HCT116 (cell line): ENCODE measurements around the gene RGSL1. TPM values are rescaled to one million over a fixed set of nuclear protein-coding genes. Genes with fewer than 3 reads are reported as not detected.

Source experiments
- ATAC-seq: fragments of 200-7000 bp; cut with Tn5 transposase; 2 replicates; pipeline ENCODE4 v1.9.1; 2020; ENCODE audit warnings: mild to moderate bottlenecking, moderate library complexity
- BruUV-seq: library from RNA; stranded (reverse); fragments of 400-500 nt; replicated peaks from 2 replicates; lab custom pipeline; 2021; lab: Mats Ljungman, UMichigan
- CTCF ChIA-PET: fragments of 300-600 bp; sonication (Branson Sonifier 250); formaldehyde crosslinking; loops from one replicate; lab custom pipeline; 2021; ENCODE audit warnings: antibody characterized with exemption; lab: Charles Lee
- POLR2A ChIA-PET: fragments of 300-600, 350-600 bp; sonication (Branson Sonifier 250); formaldehyde crosslinking; loops from one replicate; lab custom pipeline; 2021; ENCODE audit warnings: antibody characterized with exemption; lab: Charles Lee
- RAD21 ChIA-PET, 2 experiments: fragments of 300-600 bp; sonication (Branson Sonifier 250); formaldehyde crosslinking; loops; one replicate each; lab custom pipeline; 2023; ENCODE audit warnings: low total read pairs in 2 of 2; ENCODE audit not compliant: uncharacterized antibody in 2 of 2, unreplicated experiment in 2 of 2, low non-redundant PET in 1 of 2; lab: Charles Lee
- DNase-seq: peaks from one replicate; pipeline ENCODE4 v3.0.0-alpha.2; 2010; ENCODE audit warnings: low read depth, low spot score
- H2AFZ ChIP-seq: fragments of 200-600 bp; shearing (Covaris generic), sonication (generic); 2 replicates; pipeline ENCODE4 v1.6.1; 2017; ENCODE audit warnings: low read depth, mixed run types, mixed read lengths, antibody characterized with exemption, low read length; ENCODE audit not compliant: poor library complexity, severe bottlenecking
- H3K27ac ChIP-seq: 2 replicates; pipeline ENCODE4 v1.5.1; 2012; ENCODE audit warnings: low read depth, low read length
- H3K27me3 ChIP-seq: fragments of 200-600 bp; sonication (generic); 2 replicates; pipeline ENCODE4 v1.6.1; 2016; ENCODE audit warnings: mixed run types, low read length, mixed read lengths; ENCODE audit not compliant: insufficient read depth
- H3K36me3 ChIP-seq, 2 experiments: fragments of 200-500 bp in 1 of 2; fragments of 200-600 bp in 1 of 2; sonication (Bioruptor generic) in 1 of 2; sonication (generic) in 1 of 2; 2 replicates each; pipeline versions ENCODE4 v1.5.1 to v1.6.1; 2014 to 2016; ENCODE audit warnings: low read length in 2 of 2, inconsistent platforms in 1 of 2, mixed read lengths in 1 of 2, mixed run types in 1 of 2; ENCODE audit not compliant: insufficient read depth in 2 of 2, control insufficient read depth in 1 of 2
- H3K4me1 ChIP-seq, 2 experiments: fragments of 200-600 bp in 1 of 2; sonication (generic) in 1 of 2; 2 replicates each; pipeline versions ENCODE4 v1.5.1 to v1.6.1; 2012 to 2017; ENCODE audit warnings: low read length in 2 of 2, inconsistent platforms in 1 of 2, mild to moderate bottlenecking in 1 of 2, mixed read lengths in 1 of 2, mixed run types in 1 of 2, moderate library complexity in 1 of 2; ENCODE audit not compliant: insufficient read depth in 2 of 2, control insufficient read depth in 1 of 2
- H3K4me2 ChIP-seq: fragments of 200-600 bp; sonication (generic); 2 replicates; pipeline ENCODE4 v1.6.1; 2017; ENCODE audit warnings: mixed run types, low read length, mixed read lengths
- H3K4me3 ChIP-seq, 2 experiments: fragments of 200-600 bp in 1 of 2; sonication (generic) in 1 of 2; replicated peaks in 1 of 2; 2 replicates each; pipeline ENCODE4 v1.5.1; 2011 to 2016; ENCODE audit warnings: low read length in 2 of 2, control low read depth in 1 of 2, low read depth in 1 of 2, mild to moderate bottlenecking in 1 of 2, mixed read lengths in 1 of 2, mixed run types in 1 of 2
- H3K79me2 ChIP-seq: fragments of 200-600 bp; sonication (generic); 2 replicates; pipeline ENCODE4 v1.6.1; 2017; ENCODE audit warnings: mild to moderate bottlenecking, mixed run types, low read length, moderate library complexity, mixed read lengths; ENCODE audit not compliant: insufficient read depth
- H3K9ac ChIP-seq: fragments of 200-600 bp; sonication (generic); 2 replicates; pipeline ENCODE4 v1.6.1; 2016; ENCODE audit warnings: low read length, mixed read lengths
- H3K9me2 ChIP-seq: fragments of 200-600 bp; sonication (generic), shearing (Covaris generic); 2 replicates; pipeline ENCODE4 v1.6.1; 2017; ENCODE audit warnings: mixed run types, mild to moderate bottlenecking, moderate library complexity; ENCODE audit not compliant: insufficient read depth
- H3K9me3 ChIP-seq, 2 experiments: fragments of 200-500 bp in 1 of 2; fragments of 200-600 bp in 1 of 2; sonication (Bioruptor generic) in 1 of 2; sonication (generic) in 1 of 2; 2 replicates each; pipeline ENCODE4 v1.6.1; 2014 to 2017; ENCODE audit warnings: low read length in 2 of 2, mixed read lengths in 2 of 2, inconsistent platforms in 1 of 2, low read depth in 1 of 2, mild to moderate bottlenecking in 1 of 2, mixed run types in 1 of 2, moderate library complexity in 1 of 2; ENCODE audit not compliant: control insufficient read depth in 1 of 2, insufficient read depth in 1 of 2
- H4K20me1 ChIP-seq: fragments of 200-600 bp; sonication (generic), shearing (Covaris generic); 2 replicates; pipeline ENCODE4 v1.6.1; 2017; ENCODE audit warnings: mixed run types, mild to moderate bottlenecking, moderate library complexity; ENCODE audit not compliant: insufficient read depth
- CBX3 ChIP-seq: IDR thresholded peaks from 2 replicates; pipeline ENCODE4 v1.6.1; 2012; ENCODE audit warnings: low read depth
- CEBPB ChIP-seq: IDR thresholded peaks from 2 replicates; pipeline ENCODE4 v1.6.1; 2012; ENCODE audit warnings: low read depth
- EGR1 ChIP-seq: IDR thresholded peaks from 2 replicates; pipeline ENCODE4 v1.6.1; 2012; ENCODE audit warnings: low read depth
- MAX ChIP-seq: IDR thresholded peaks from 2 replicates; pipeline ENCODE4 v1.6.1; 2012
- YY1 ChIP-seq: IDR thresholded peaks from 2 replicates; pipeline ENCODE4 v1.6.1; 2011; ENCODE audit warnings: low read length, low read depth, moderate library complexity, mild to moderate bottlenecking; ENCODE audit not compliant: insufficient replicate concordance; ENCODE audit errors: extremely low read depth
- intact Hi-C: fragments of 100-400 bp; cut with micrococcal nuclease; formaldehyde crosslinking; loops from 2 replicates; pipeline ENCODE4 v1.10.0; 2022
- total RNA-seq: library from RNA; stranded (reverse); gene quantifications from one replicate; pipeline ENCODE4 v1.2.1, GENCODE V29; 2021; ENCODE audit not compliant: unreplicated experiment
- TF ChIP-seq, protein P1 (sequence below), 3 experiments: fragments of 200-600 bp in 1 of 3; sonication (generic) in 1 of 3; IDR thresholded peaks in 2 of 3; conservative IDR thresholded peaks in 1 of 3; 2 replicates each; pipeline ENCODE4 v1.5.1; 2012 to 2017; ENCODE audit warnings: low read depth in 2 of 3, low read length in 2 of 3, antibody characterized with exemption in 1 of 3, borderline replicate concordance in 1 of 3, control low read depth in 1 of 3, mild to moderate bottlenecking in 1 of 3, mixed read lengths in 1 of 3, mixed run types in 1 of 3, moderate library complexity in 1 of 3; ENCODE audit not compliant: insufficient read depth in 1 of 3

Gene RGSL1
- total RNA-seq, 1 experiment from 2014 or later = not detected

DNA sequence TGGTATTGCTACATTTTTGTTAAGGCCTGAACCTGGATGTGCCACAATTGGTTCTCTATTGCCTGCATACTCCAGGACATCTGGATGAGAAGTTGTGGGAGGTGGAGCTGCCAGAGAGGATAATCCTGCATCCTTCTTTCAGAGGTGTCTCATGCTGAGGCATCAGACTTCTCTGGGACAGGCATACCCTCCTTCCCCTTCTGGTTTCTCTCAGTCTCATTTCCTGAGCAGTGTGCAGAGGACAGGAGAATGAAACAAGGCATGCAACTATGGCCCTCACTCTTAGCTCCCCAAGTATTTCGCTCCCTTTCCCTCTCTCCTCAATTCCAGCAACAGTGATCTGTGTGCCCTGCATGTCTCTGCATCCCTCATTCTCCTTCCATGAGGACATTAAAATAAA is 7.6 kb upstream of the RGSL1 start:
- BruUV-seq = no TSS peak
- no peak overlapping the region for H3K9ac ChIP-seq
- H3K27me3 ChIP-seq = no peaks in the 10 kb centered on the region
- no peaks in the 10 kb centered on the region for H3K9me3 ChIP-seq
- ATAC-seq (no peak), DNase-seq (no peak)
- ChIA-PET RAD21 (no interaction called here), POLR2A (no interaction called here), CTCF (no interaction called here)
- H3K4me2 ChIP-seq = no peak overlapping the region
- no peak overlapping the region for H2AFZ ChIP-seq
- no peaks in the 10 kb centered on the region for H3K36me3 ChIP-seq
- H3K4me1 ChIP-seq = no peaks in the 10 kb centered on the region
- TF ChIP-seq YY1 = no peak
- TF ChIP-seq MAX = no peak
- no peak overlapping the region for H3K27ac ChIP-seq
- no peaks in the 10 kb centered on the region for H4K20me1 ChIP-seq
- no peak overlapping the region for H3K4me3 ChIP-seq
- intact Hi-C loops = no loop called here
- H3K79me2 ChIP-seq = no peaks in the 10 kb centered on the region
- H3K9me2 ChIP-seq = no peaks in the 10 kb centered on the region

GRCh38 chr1:182444497-182444896 is 5.4 kb upstream of the RGSL1 start:
- H3K36me3 ChIP-seq = no peaks in the 10 kb centered on the region
- H3K4me2 ChIP-seq = no peak overlapping the region
- POLR2A ChIA-PET = no interaction called here
- no peak overlapping the region for H3K4me3 ChIP-seq
- H3K9ac ChIP-seq = no peak overlapping the region
- no peaks in the 10 kb centered on the region for H3K27me3 ChIP-seq
- no peak for DNase-seq
- BruUV-seq = no TSS peak
- CTCF ChIA-PET = interaction anchor here (0.7 to 1.6 kb wide), 5 partner anchors 151 to 360 kb away, joined by 3 to 7 read pairs (median 4); no protein-coding TSS in a partner anchor
- H2AFZ ChIP-seq = no peak overlapping the region
- no peak for ATAC-seq
- intact Hi-C loops = no loop called here
- TF ChIP-seq CBX3 (no peak), EGR1 (no peak), CEBPB (no peak)
- TF ChIP-seq, protein P1, sequence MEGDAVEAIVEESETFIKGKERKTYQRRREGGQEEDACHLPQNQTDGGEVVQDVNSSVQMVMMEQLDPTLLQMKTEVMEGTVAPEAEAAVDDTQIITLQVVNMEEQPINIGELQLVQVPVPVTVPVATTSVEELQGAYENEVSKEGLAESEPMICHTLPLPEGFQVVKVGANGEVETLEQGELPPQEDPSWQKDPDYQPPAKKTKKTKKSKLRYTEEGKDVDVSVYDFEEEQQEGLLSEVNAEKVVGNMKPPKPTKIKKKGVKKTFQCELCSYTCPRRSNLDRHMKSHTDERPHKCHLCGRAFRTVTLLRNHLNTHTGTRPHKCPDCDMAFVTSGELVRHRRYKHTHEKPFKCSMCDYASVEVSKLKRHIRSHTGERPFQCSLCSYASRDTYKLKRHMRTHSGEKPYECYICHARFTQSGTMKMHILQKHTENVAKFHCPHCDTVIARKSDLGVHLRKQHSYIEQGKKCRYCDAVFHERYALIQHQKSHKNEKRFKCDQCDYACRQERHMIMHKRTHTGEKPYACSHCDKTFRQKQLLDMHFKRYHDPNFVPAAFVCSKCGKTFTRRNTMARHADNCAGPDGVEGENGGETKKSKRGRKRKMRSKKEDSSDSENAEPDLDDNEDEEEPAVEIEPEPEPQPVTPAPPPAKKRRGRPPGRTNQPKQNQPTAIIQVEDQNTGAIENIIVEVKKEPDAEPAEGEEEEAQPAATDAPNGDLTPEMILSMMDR (IDR thresholded peaks at IDR 0.05 in 2 of 3, conservative IDR thresholded peaks at IDR 0.05 in 1 of 3; ENCODE audit: borderline replicate concordance in 1 of 3, insufficient read depth in 1 of 3, low read depth in 2 of 3, low read length in 2 of 3) = peak in 1 of 3 experiments; percentile 24; a peak in 1 of 6 replicates
- no peaks in the 10 kb centered on the region for H3K9me3 ChIP-seq
- H3K9me2 ChIP-seq = no peaks in the 10 kb centered on the region
- RAD21 ChIA-PET = no interaction called here
- H4K20me1 ChIP-seq = no peaks in the 10 kb centered on the region
- H3K79me2 ChIP-seq = no peaks in the 10 kb centered on the region
- no peak overlapping the region for H3K27ac ChIP-seq
- H3K4me1 ChIP-seq = no peaks in the 10 kb centered on the region
